DOHH2 (cell line): Measurements from ENCODE around the gene LHB.

Source experiments
- H3F3A ChIP-seq: fragments of 200-600 bp; sonication (generic), shearing (Covaris generic); 2 replicates; pipeline ENCODE4 v1.6.0; 2016; ENCODE audit warnings: antibody characterized with exemption, mild to moderate bottlenecking; ENCODE audit not compliant: control insufficient read depth, insufficient read depth
- H3K27ac ChIP-seq: fragments of 200-600 bp; sonication (generic); 2 replicates; pipeline ENCODE4 v1.5.1; 2014; ENCODE audit warnings: low read depth, mild to moderate bottlenecking, low read length, moderate library complexity
- H3K27me3 ChIP-seq: fragments of 200-600 bp; sonication (generic); 2 replicates; pipeline ENCODE4 v1.6.1; 2014; ENCODE audit warnings: mild to moderate bottlenecking, low read length, mixed read lengths; ENCODE audit not compliant: control insufficient read depth
- H3K36me3 ChIP-seq: fragments of 200-600 bp; sonication (generic); 2 replicates; pipeline ENCODE4 v1.6.1; 2014; ENCODE audit warnings: mild to moderate bottlenecking, low read length, moderate library complexity, mixed read lengths; ENCODE audit not compliant: control insufficient read depth
- H3K4me1 ChIP-seq: fragments of 200-600 bp; sonication (generic); 2 replicates; pipeline ENCODE4 v1.6.1; 2014; ENCODE audit warnings: mild to moderate bottlenecking, low read length, mixed read lengths; ENCODE audit not compliant: control insufficient read depth
- H3K4me2 ChIP-seq: fragments of 200-600 bp; sonication (generic); 2 replicates; pipeline ENCODE4 v1.6.0; 2014; ENCODE audit warnings: mild to moderate bottlenecking, low read length, moderate library complexity
- H3K4me3 ChIP-seq: fragments of 200-600 bp; sonication (generic); 2 replicates; pipeline ENCODE4 v1.5.1; 2014; ENCODE audit warnings: mild to moderate bottlenecking, low read length, mixed read lengths
- H3K79me2 ChIP-seq: fragments of 200-600 bp; sonication (generic); 2 replicates; pipeline ENCODE4 v1.6.1; 2014; ENCODE audit warnings: mild to moderate bottlenecking, low read length, mixed read lengths; ENCODE audit not compliant: control insufficient read depth
- H3K9me2 ChIP-seq: fragments of 200-600 bp; sonication (generic); replicated peaks from 2 replicates; pipeline ENCODE4 v1.6.1; 2014; ENCODE audit warnings: mild to moderate bottlenecking, low read length, mixed read lengths; ENCODE audit not compliant: control insufficient read depth
- H3K9me3 ChIP-seq: fragments of 200-600 bp; sonication (generic); 2 replicates; pipeline ENCODE4 v1.6.1; 2014; ENCODE audit warnings: antibody characterized with exemption, low read length, mixed read lengths; ENCODE audit not compliant: control insufficient read depth, insufficient read depth
- H4K20me1 ChIP-seq: fragments of 200-600 bp; sonication (generic); 2 replicates; pipeline ENCODE4 v1.6.0; 2014; ENCODE audit warnings: low read depth, mild to moderate bottlenecking, antibody characterized with exemption, low read length, moderate library complexity; ENCODE audit not compliant: control insufficient read depth, insufficient read depth
- CTCF ChIP-seq: fragments of 200-600 bp; sonication (generic); IDR thresholded peaks from one replicate; pipeline ENCODE4 v1.5.1; 2014; ENCODE audit warnings: antibody characterized with exemption, mild to moderate bottlenecking, low read depth, low read length; ENCODE audit not compliant: poor library complexity, severe bottlenecking
- EZH2phosphoT487 ChIP-seq: fragments of 200-600 bp; sonication (generic); IDR thresholded peaks from 2 replicates; pipeline ENCODE4 v1.6.1; 2017; ENCODE audit warnings: borderline replicate concordance, mild to moderate bottlenecking, antibody characterized with exemption, low read length, moderate library complexity, mixed read lengths

The LHB gene

GRCh38 chr19:49016067-49016839, 638 bp downstream of the LHB start:
- no peak overlapping the region for H3K4me2 ChIP-seq
- peaks cover 14% of the 10 kb centered on the region for H3K27me3 ChIP-seq
- H3K27ac ChIP-seq = no peak overlapping the region
- no peaks in the 10 kb centered on the region for H3K9me2 ChIP-seq
- peaks cover 41% of the 10 kb centered on the region for H3K4me1 ChIP-seq
- peaks cover 42% of the 10 kb centered on the region for H3K36me3 ChIP-seq
- no peak for TF ChIP-seq CTCF
- no peak for TF ChIP-seq EZH2phosphoT487
- H3K79me2 ChIP-seq = no peaks in the 10 kb centered on the region
- H3F3A ChIP-seq = peaks cover 6% of the 10 kb centered on the region; the same call in 1 of the 2 replicates
- no peaks in the 10 kb centered on the region for H3K9me3 ChIP-seq
- no peaks in the 10 kb centered on the region; the same call in 1 of the 2 replicates for H4K20me1 ChIP-seq
- H3K4me3 ChIP-seq = no peak overlapping the region

GRCh38 chr19:49014870-49015255, 2.0 kb downstream of the LHB start:
- Histone ChIP-seq H3F3A (0 out of 2 replicates have a peak, but pooled peaks cover 3% of the 10 kb centered on the region), H3K4me1 (peaks cover 28% of the 10 kb centered on the region), H4K20me1 (no peaks in the 10 kb centered on the region; the same call in 1 of the 2 replicates), H3K4me3 (no peak overlapping the region), H3K36me3 (peaks cover 55% of the 10 kb centered on the region), H3K27me3 (peaks cover 14% of the 10 kb centered on the region), H3K27ac (no peak overlapping the region), H3K79me2 (no peaks in the 10 kb centered on the region), H3K9me3 (no peaks in the 10 kb centered on the region), H3K9me2 (no peaks in the 10 kb centered on the region), H3K4me2 (no peak overlapping the region)
- TF ChIP-seq CTCF (no peak), EZH2phosphoT487 (no peak)

GRCh38 chr19:49014123-49014869, 2.6 kb downstream of the LHB start:
- H3K36me3 ChIP-seq = peaks cover 61% of the 10 kb centered on the region
- no peak overlapping the region for H3K27ac ChIP-seq
- no peaks in the 10 kb centered on the region for H3K79me2 ChIP-seq
- peaks cover 14% of the 10 kb centered on the region for H3K27me3 ChIP-seq
- no peak for TF ChIP-seq EZH2phosphoT487
- TF ChIP-seq CTCF = no peak
- H3K9me2 ChIP-seq = no peaks in the 10 kb centered on the region
- peaks cover 22% of the 10 kb centered on the region for H3K4me1 ChIP-seq
- no peak overlapping the region for H3K4me2 ChIP-seq
- H4K20me1 ChIP-seq = no peaks in the 10 kb centered on the region; the same call in 1 of the 2 replicates
- H3K4me3 ChIP-seq = no peak overlapping the region
- no peaks in the 10 kb centered on the region for H3K9me3 ChIP-seq
- 0 out of 2 replicates have a peak, but pooled peaks cover 3% of the 10 kb centered on the region for H3F3A ChIP-seq
